HFFc6 (cell line): ENCODE results near the gene LSM12. TPM values are rescaled to one million over a fixed set of nuclear protein-coding genes. Genes with fewer than 3 reads are reported as not detected.
A peak's percentile ranks its signal among the peaks of the same experiment; 100 is the strongest.

Source experiments
- DNase-seq: peaks from one replicate; pipeline ENCODE4 v3.0.0-alpha.2; 2018
- H3K27ac Mint-ChIP-seq: 2 replicates; pipeline ENCODE4 v1.8.0; 2020; ENCODE audit warnings: mild to moderate bottlenecking, mixed read lengths
- H3K27me3 Mint-ChIP-seq: 2 replicates; pipeline ENCODE4 v1.8.0; 2021; ENCODE audit warnings: mild to moderate bottlenecking, moderate library complexity, mixed read lengths; ENCODE audit not compliant: insufficient read depth
- H3K36me3 Mint-ChIP-seq: 2 replicates; pipeline ENCODE4 v1.8.0; 2021; ENCODE audit warnings: low read depth, mixed read lengths
- H3K4me1 Mint-ChIP-seq: 2 replicates; pipeline ENCODE4 v1.8.0; 2020; ENCODE audit warnings: low read depth, mixed read lengths
- H3K4me3 Mint-ChIP-seq: 2 replicates; pipeline ENCODE4 v1.8.0; 2020; ENCODE audit warnings: mild to moderate bottlenecking, moderate library complexity, mixed read lengths
- H3K9me3 Mint-ChIP-seq: 2 replicates; pipeline ENCODE4 v1.8.0; 2020; ENCODE audit warnings: mild to moderate bottlenecking, mixed read lengths
- CTCF ChIP-seq: fragments of 200-600 bp; sonication (generic); IDR thresholded peaks from 2 replicates; pipeline ENCODE4 v1.5.0; 2021; ENCODE audit warnings: antibody characterized with exemption, mild to moderate bottlenecking
- total RNA-seq, 6 experiments: library from RNA; stranded (reverse); fragmentation: NEBNext Ultra II Directional; extraction: Animal tissue kit (Norgen Biotek cat#: 25700); gene quantifications; 2 replicates in 1 of 6; 3 replicates in 5 of 6; pipeline ENCODE4 v1.2.3, GENCODE V29; 2021

The LSM12 gene
- total RNA-seq, 6 experiments from 2014 or later, result 86.6 to 101 (median 94.5) TPM

GRCh38 chr17:44070455-44071197 lies 4.2 kb upstream of the LSM12 start, which contains the start of gene G6PC3:
G6PC3 (plus strand) TSS chr17:44070735; CDS start chr17:44070966, 231 bp downstream.
- H3K9me3 Mint-ChIP-seq, result no peaks in the 10 kb centered on the region
- H3K27ac Mint-ChIP-seq, result peak within 1 kb of the TSS; percentile 94
- peak within 1 kb of the TSS; percentile 92 for H3K4me3 Mint-ChIP-seq
- H3K27me3 Mint-ChIP-seq, result no peaks in the 10 kb centered on the region; the same call in none of the 2 replicates
- peaks cover 44% of the 10 kb centered on the region for H3K4me1 Mint-ChIP-seq
- peak; percentile 24; the same call in 1 of the 2 replicates for TF ChIP-seq CTCF
- peaks cover 13% of the 10 kb centered on the region for H3K36me3 Mint-ChIP-seq
- peak; percentile 98 for DNase-seq

GRCh38 chr17:44069974-44070454 lies 3.5 kb upstream of the LSM12 start:
- H3K27ac Mint-ChIP-seq, result peak overlapping the region; percentile 94
- peak; percentile 48 for DNase-seq
- H3K36me3 Mint-ChIP-seq, result peaks cover 13% of the 10 kb centered on the region
- H3K4me1 Mint-ChIP-seq, result peaks cover 49% of the 10 kb centered on the region
- no peak for TF ChIP-seq CTCF
- peak overlapping the region; percentile 92 for H3K4me3 Mint-ChIP-seq
- H3K9me3 Mint-ChIP-seq, result no peaks in the 10 kb centered on the region
- H3K27me3 Mint-ChIP-seq, result no peaks in the 10 kb centered on the region; the same call in none of the 2 replicates

- Mint-ChIP-seq H3K9me3 (no peaks in the 10 kb centered on the region), H3K36me3 (peaks cover 30% of the 10 kb centered on the region), H3K27me3 (no peaks in the 10 kb centered on the region; the same call in none of the 2 replicates), H3K27ac (peak overlapping the region; percentile 93), H3K4me1 (peaks cover 46% of the 10 kb centered on the region), H3K4me3 (no peak overlapping the region)
- TF ChIP-seq CTCF, result no peak
- no peak for DNase-seq
These were observed 1.1 kb upstream of the LSM12 start for GRCh38 chr17:44067545-44067940.

- no peaks in the 10 kb centered on the region; the same call in none of the 2 replicates for H3K27me3 Mint-ChIP-seq
- peak overlapping the region; percentile 97 for H3K4me3 Mint-ChIP-seq
- H3K4me1 Mint-ChIP-seq, result peaks cover 55% of the 10 kb centered on the region
- DNase-seq, result no peak
- no peaks in the 10 kb centered on the region for H3K9me3 Mint-ChIP-seq
- peaks cover 37% of the 10 kb centered on the region for H3K36me3 Mint-ChIP-seq
- H3K27ac Mint-ChIP-seq, result peak overlapping the region; percentile 93
- no peak for TF ChIP-seq CTCF
These were observed 735 bp downstream of the LSM12 start for GRCh38 chr17:44065668-44066203.

GRCh38 chr17:44063704-44064639 lies 2.5 kb downstream of the LSM12 start:
- H3K9me3 Mint-ChIP-seq, result no peaks in the 10 kb centered on the region
- peaks cover 44% of the 10 kb centered on the region for H3K36me3 Mint-ChIP-seq
- H3K4me1 Mint-ChIP-seq, result peaks cover 54% of the 10 kb centered on the region
- no peak for DNase-seq
- H3K27me3 Mint-ChIP-seq, result no peaks in the 10 kb centered on the region; the same call in none of the 2 replicates
- peak overlapping the region; percentile 50 for H3K4me3 Mint-ChIP-seq
- peak overlapping the region; percentile 59 for H3K27ac Mint-ChIP-seq
- TF ChIP-seq CTCF, result no peak
